Thyroid gland (tissue), 4 donors: ENCODE results near the gene MFAP4.

ENCODE experiments used
- CTCF ChIP-seq, 6 experiments: fragments of 200-600 bp in 3 of 6; fragments of 450-650 bp in 3 of 6; sonication (generic) in 3 of 6; IDR thresholded peaks; one replicate each; pipeline ENCODE4 v1.5.1; 2016 to 2019; ENCODE audit warnings: antibody characterized with exemption in 6 of 6, mild to moderate bottlenecking in 2 of 6, inconsistent platforms in 1 of 6, moderate library complexity in 1 of 6
- POLR2A ChIP-seq, 2 donors: fragments of 450-650 bp; IDR thresholded peaks; one replicate each; pipeline ENCODE4 v1.6.1; 2017; ENCODE audit warnings: antibody characterized with exemption in 2 of 2, mild to moderate bottlenecking in 2 of 2, moderate library complexity in 1 of 2

GRCh38 chr17:19414396-19415280 lies 27.6 kb upstream of the MFAP4 start:
- no peak for TF ChIP-seq POLR2A (IDR thresholded peaks at IDR 0.05)
- no peak for TF ChIP-seq CTCF (IDR thresholded peaks at IDR 0.05)
